GM19455 (cell line): ENCODE measurements around the gene ATG2A.
A peak's percentile ranks its signal among the peaks of the same experiment; 100 is the strongest.

ENCODE experiments used
- ATAC-seq: cut with Tn5 transposase; IDR thresholded peaks from one replicate; pipeline ENCODE4 v1.9.1; 2021; ENCODE audit not compliant: unreplicated experiment

The ATG2A gene

GRCh38 chr11:64925536-64926436 is 8.8 kb upstream of the ATG2A start:
- ATAC-seq, result no peak

- no peak for ATAC-seq
Observed at GRCh38 chr11:64924910-64925284, 7.9 kb upstream of the ATG2A start.

- peak; percentile 73 for ATAC-seq
Observed at GRCh38 chr11:64923944-64924909, 7.2 kb upstream of the ATG2A start, which contains the start of gene PPP2R5B. TSS of gene PPP2R5B (plus strand) at chr11:64924689. CDS start at chr11:64925735, 1,046 bp downstream.

GRCh38 chr11:64923151-64923661 is 6.2 kb upstream of the ATG2A start:
- no peak for ATAC-seq

- no peak for ATAC-seq
Observed at GRCh38 chr11:64921384-64921783, 4.4 kb upstream of the ATG2A start.

- ATAC-seq, result no peak
Observed at GRCh38 chr11:64920124-64920523, 3.1 kb upstream of the ATG2A start.

GRCh38 chr11:64919627-64920026 is 2.6 kb upstream of the ATG2A start:
- no peak for ATAC-seq

- ATAC-seq, result no peak
Observed at GRCh38 chr11:64918017-64918416, 1.0 kb upstream of the ATG2A start.

GRCh38 chr11:64917663-64917995 is 620 bp upstream of the ATG2A start:
- ATAC-seq, result no peak

GRCh38 chr11:64916040-64916774 is 802 bp downstream of the ATG2A start:
- ATAC-seq, result no peak

- ATAC-seq, result no peak
Observed at GRCh38 chr11:64915376-64915887, 1.6 kb downstream of the ATG2A start.

- ATAC-seq, result no peak
Observed at GRCh38 chr11:64914123-64914522, 2.9 kb downstream of the ATG2A start.

- ATAC-seq, result no peak
Observed at GRCh38 chr11:64913171-64913727, 3.8 kb downstream of the ATG2A start.

- no peak for ATAC-seq
Observed at GRCh38 chr11:64911689-64912088, 5.3 kb downstream of the ATG2A start.

- ATAC-seq, result no peak
Observed at GRCh38 chr11:64911142-64911541, 5.9 kb downstream of the ATG2A start.

- no peak for ATAC-seq
Observed at GRCh38 chr11:64910451-64911093, 6.4 kb downstream of the ATG2A start.

GRCh38 chr11:64909653-64910343 is 7.2 kb downstream of the ATG2A start:
- no peak for ATAC-seq

- ATAC-seq, result no peak
Observed at GRCh38 chr11:64908766-64909165, 8.2 kb downstream of the ATG2A start.

GRCh38 chr11:64906314-64906635 is 10.7 kb downstream of the ATG2A start:
- ATAC-seq, result no peak
